Tibial nerve (tissue), 4 donors: ENCODE measurements around the gene ZNF552.

ENCODE experiments used
- EP300 ChIP-seq, 2 donors: sonication (generic); formaldehyde crosslinking; IDR thresholded peaks; one replicate each; pipeline ENCODE4 v1.6.1; 2017; ENCODE audit warnings: antibody characterized with exemption in 2 of 2, mild to moderate bottlenecking in 1 of 2
- TF ChIP-seq, protein P1 (sequence below), 5 experiments: fragments of 200-600 bp in 3 of 5; fragments of 450-650 bp in 2 of 5; sonication (generic) in 3 of 5; IDR thresholded peaks; one replicate each; pipeline ENCODE4 v1.5.1; 2016 to 2019; ENCODE audit warnings: antibody characterized with exemption in 5 of 5, mild to moderate bottlenecking in 3 of 5, moderate library complexity in 2 of 5

DNA sequence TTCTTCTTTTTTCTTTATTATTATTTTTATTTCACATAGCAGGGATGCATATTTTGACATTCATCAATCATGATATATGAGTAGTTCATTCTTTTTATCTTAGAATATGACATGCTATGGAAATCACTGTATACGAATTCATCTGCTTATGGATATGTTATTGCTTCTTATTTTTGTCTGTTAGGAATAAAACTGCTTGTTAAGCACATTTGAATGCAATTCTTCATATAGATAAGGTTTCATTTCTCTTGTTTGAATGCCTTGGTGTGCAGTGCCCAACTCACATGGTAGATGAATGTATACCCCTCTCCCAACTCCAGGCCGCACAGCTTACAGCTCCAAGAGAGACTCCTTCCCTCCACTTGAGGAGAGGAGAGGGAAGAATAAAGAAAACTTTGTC is 56.8 kb downstream of the ZNF552 start:
- TF ChIP-seq, protein P1, sequence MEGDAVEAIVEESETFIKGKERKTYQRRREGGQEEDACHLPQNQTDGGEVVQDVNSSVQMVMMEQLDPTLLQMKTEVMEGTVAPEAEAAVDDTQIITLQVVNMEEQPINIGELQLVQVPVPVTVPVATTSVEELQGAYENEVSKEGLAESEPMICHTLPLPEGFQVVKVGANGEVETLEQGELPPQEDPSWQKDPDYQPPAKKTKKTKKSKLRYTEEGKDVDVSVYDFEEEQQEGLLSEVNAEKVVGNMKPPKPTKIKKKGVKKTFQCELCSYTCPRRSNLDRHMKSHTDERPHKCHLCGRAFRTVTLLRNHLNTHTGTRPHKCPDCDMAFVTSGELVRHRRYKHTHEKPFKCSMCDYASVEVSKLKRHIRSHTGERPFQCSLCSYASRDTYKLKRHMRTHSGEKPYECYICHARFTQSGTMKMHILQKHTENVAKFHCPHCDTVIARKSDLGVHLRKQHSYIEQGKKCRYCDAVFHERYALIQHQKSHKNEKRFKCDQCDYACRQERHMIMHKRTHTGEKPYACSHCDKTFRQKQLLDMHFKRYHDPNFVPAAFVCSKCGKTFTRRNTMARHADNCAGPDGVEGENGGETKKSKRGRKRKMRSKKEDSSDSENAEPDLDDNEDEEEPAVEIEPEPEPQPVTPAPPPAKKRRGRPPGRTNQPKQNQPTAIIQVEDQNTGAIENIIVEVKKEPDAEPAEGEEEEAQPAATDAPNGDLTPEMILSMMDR (IDR thresholded peaks at IDR 0.05): no peak
- TF ChIP-seq EP300 (IDR thresholded peaks at IDR 0.05): no peak
